A549 (cell line): ENCODE data around the gene SNX10. TPM values are rescaled to one million over a fixed set of nuclear protein-coding genes. Genes with fewer than 3 reads are reported as not detected.

ENCODE experiments used
- ATAC-seq, 2 experiments: fragments of 200-7000 bp in 1 of 2; fragments of >200 bp in 1 of 2; cut with Nextera tagmentation in 1 of 2; cut with Tn5 transposase in 1 of 2; 3 replicates each; pipeline versions ENCODE4 v1.8.0 to v1.9.1; 2018 to 2020; ENCODE audit warnings: mild to moderate bottlenecking in 1 of 2, moderate library complexity in 1 of 2
- CTCF ChIA-PET: fragments of 300-600 bp; sonication (Branson Sonifier 250); formaldehyde crosslinking; extraction: SDS; loops from one replicate; lab custom pipeline; 2021; ENCODE audit warnings: antibody characterized with exemption, inconsistent platforms; lab: Yijun Ruan, JAX
- POLR2A ChIA-PET: fragments of 350-600 bp; formaldehyde crosslinking; extraction: SDS; loops from one replicate; lab custom pipeline; 2021; ENCODE audit warnings: antibody characterized with exemption, inconsistent platforms; lab: Yijun Ruan, JAX
- DNase-seq, 2 experiments: peaks; one replicate each; pipeline versions ENCODE4 v3.0.0 to v3.0.0-alpha.2; 2011 to 2016; ENCODE audit warnings: low read depth in 1 of 2, low spot score in 1 of 2
- FAIRE-seq: peaks from 2 replicates; lab custom pipeline; 2011; peaks lifted over from hg19 to GRCh38; lab: Jason Lieb, UNC
- H3K27ac ChIP-seq, 2 experiments: fragments of >200 bp; sonication (Bioruptor Twin); formaldehyde crosslinking; 3 replicates each; pipeline ENCODE4 v1.5.1; 2016 to 2017
- H3K4me1 ChIP-seq: fragments of >200 bp; sonication (Bioruptor Twin); formaldehyde crosslinking; 3 replicates; pipeline ENCODE4 v1.6.1; 2016
- H3K4me2 ChIP-seq: fragments of >200 bp; sonication (Bioruptor Twin); formaldehyde crosslinking; 3 replicates; pipeline ENCODE4 v1.6.1; 2016
- H3K4me3 ChIP-seq: fragments of >200 bp; sonication (Bioruptor Twin); formaldehyde crosslinking; 3 replicates; pipeline ENCODE4 v1.5.1; 2016
- H3K9me3 ChIP-seq: fragments of >200 bp; sonication (Bioruptor Twin); formaldehyde crosslinking; 3 replicates; pipeline ENCODE4 v1.6.1; 2016
- ATOH8 ChIP-seq: fragments of 250-450 bp; sonication (Bioruptor Pico); IDR thresholded peaks from 2 replicates; pipeline ENCODE4 v1.5.0; 2020; ENCODE audit warnings: low read depth, mild to moderate bottlenecking, moderate library complexity
- BCL3 ChIP-seq: fragments of >200 bp; sonication (Bioruptor Twin); formaldehyde crosslinking; IDR thresholded peaks from 3 replicates; pipeline ENCODE4 v1.6.1; 2016
- CBX2 ChIP-seq: fragments of 200-600 bp; sonication (generic); IDR thresholded peaks from 2 replicates; pipeline ENCODE4 v1.6.1; 2016; ENCODE audit warnings: low read depth, mild to moderate bottlenecking, borderline replicate concordance
- CEBPB ChIP-seq, 2 experiments: fragments of >200 bp in 1 of 2; sonication (Bioruptor Twin) in 1 of 2; formaldehyde crosslinking in 1 of 2; IDR thresholded peaks; 2 replicates each; pipeline ENCODE4 v1.6.1; 2012 to 2016
- E2F6 ChIP-seq: IDR thresholded peaks from 2 replicates; pipeline ENCODE4 v1.6.1; 2012; ENCODE audit warnings: low read depth, borderline replicate concordance
- EHMT2 ChIP-seq: fragments of 200-600 bp; sonication (generic); IDR thresholded peaks from 2 replicates; pipeline ENCODE4 v1.6.1; 2016; ENCODE audit warnings: antibody characterized with exemption, low read depth, mild to moderate bottlenecking, moderate library complexity
- ESRRA ChIP-seq: fragments of 150-350 bp; IDR thresholded peaks from 2 replicates; pipeline ENCODE4 v1.6.1; 2014; ENCODE audit warnings: mild to moderate bottlenecking, low read length, borderline replicate concordance
- FOSL2 ChIP-seq, 2 experiments: fragments of 450-650 bp in 1 of 2; fragments of >200 bp in 1 of 2; sonication (Bioruptor Twin) in 1 of 2; formaldehyde crosslinking; IDR thresholded peaks; 2 replicates each; pipeline versions ENCODE4 v1.5.0 to v1.6.1; 2016 to 2020; ENCODE audit warnings: mild to moderate bottlenecking in 1 of 2, moderate library complexity in 1 of 2
- FOXS1 ChIP-seq: fragments of 250-450 bp; sonication (Bioruptor Pico); IDR thresholded peaks from 2 replicates; pipeline ENCODE4 v1.5.0; 2020; ENCODE audit warnings: mild to moderate bottlenecking, moderate library complexity
- HES2 ChIP-seq: fragments of >200 bp; sonication (Bioruptor Twin); formaldehyde crosslinking; IDR thresholded peaks from 2 replicates; pipeline ENCODE4 v1.6.1; 2016
- HEYL ChIP-seq: fragments of 250-450 bp; sonication (Bioruptor Pico); IDR thresholded peaks from 2 replicates; pipeline ENCODE4 v1.8.0; 2021; ENCODE audit warnings: mild to moderate bottlenecking, moderate library complexity
- HMGXB4 ChIP-seq: fragments of 250-450 bp; sonication (Bioruptor Pico); IDR thresholded peaks from 2 replicates; pipeline ENCODE4 v1.5.0; 2021; ENCODE audit warnings: mild to moderate bottlenecking, moderate library complexity, borderline replicate concordance
- HOXA7 ChIP-seq: fragments of 250-450 bp; sonication (Bioruptor Pico); IDR thresholded peaks from 2 replicates; pipeline ENCODE4 v1.5.0; 2020; ENCODE audit warnings: mild to moderate bottlenecking, moderate library complexity
- JUNB ChIP-seq: fragments of >200 bp; sonication (Bioruptor Twin); formaldehyde crosslinking; IDR thresholded peaks from 2 replicates; pipeline ENCODE4 v1.6.1; 2016
- KDM1A ChIP-seq: fragments of 200-600 bp; sonication (generic); IDR thresholded peaks from 2 replicates; pipeline ENCODE4 v1.6.1; 2016; ENCODE audit warnings: low read depth, mild to moderate bottlenecking
- KDM5A ChIP-seq: fragments of 200-600 bp; sonication (generic); IDR thresholded peaks from 2 replicates; pipeline ENCODE4 v1.6.1; 2016; ENCODE audit warnings: antibody characterized with exemption, mild to moderate bottlenecking
- MYC ChIP-seq: IDR thresholded peaks from 2 replicates; pipeline ENCODE4 v1.6.1; 2012; ENCODE audit warnings: mild to moderate bottlenecking, inconsistent platforms, low read length, improper control_type of control experiment, borderline replicate concordance
- NFE2L2 ChIP-seq: fragments of 150-350 bp; conservative IDR thresholded peaks from 2 replicates; pipeline ENCODE4 v1.6.1; 2014; ENCODE audit warnings: low read length
- PHF8 ChIP-seq: fragments of 200-600 bp; sonication (generic); IDR thresholded peaks from 2 replicates; pipeline ENCODE4 v1.6.1; 2016; ENCODE audit warnings: low read depth, mild to moderate bottlenecking, antibody characterized with exemption, moderate library complexity, borderline replicate concordance
- POLR2A ChIP-seq: IDR thresholded peaks from 2 replicates; pipeline ENCODE4 v1.6.1; 2012; ENCODE audit warnings: mild to moderate bottlenecking, low read length
- POLR2AphosphoS2 ChIP-seq: conservative IDR thresholded peaks from 2 replicates; pipeline ENCODE4 v1.6.1; 2012; ENCODE audit warnings: low read length, improper control_type of control experiment, inconsistent platforms
- RARB ChIP-seq: fragments of 250-450 bp; sonication (Bioruptor Pico); IDR thresholded peaks from 2 replicates; pipeline ENCODE4 v1.8.0; 2021; ENCODE audit warnings: mild to moderate bottlenecking, moderate library complexity
- RCOR1 ChIP-seq: fragments of 150-350 bp; IDR thresholded peaks from 2 replicates; pipeline ENCODE4 v1.6.1; 2014; ENCODE audit warnings: antibody characterized with exemption, low read length, low read depth
- SREBF2 ChIP-seq: fragments of 450-650 bp; IDR thresholded peaks from 2 replicates; pipeline ENCODE4 v1.6.1; 2014; ENCODE audit warnings: mild to moderate bottlenecking, moderate library complexity
- TP53 ChIP-seq: fragments of 250-450 bp; sonication (Bioruptor Pico); IDR thresholded peaks from 2 replicates; pipeline ENCODE4 v1.5.0; 2021; ENCODE audit warnings: mild to moderate bottlenecking, moderate library complexity
- ZC3H11A ChIP-seq: fragments of 450-650 bp; IDR thresholded peaks from 2 replicates; pipeline ENCODE4 v1.6.1; 2014; ENCODE audit warnings: antibody characterized with exemption, mild to moderate bottlenecking
- ZFP36 ChIP-seq: fragments of 450-650 bp; IDR thresholded peaks from 2 replicates; pipeline ENCODE4 v1.6.1; 2014; ENCODE audit warnings: borderline replicate concordance; ENCODE audit not compliant: partially characterized antibody
- WGBS: methylation state at CpG from one replicate; pipeline ENCODE4 v1.1.6; 2017; ENCODE audit errors: missing lambda C conversion rate; 5-methylcytosine and 5-hydroxymethylcytosine counted together
- polyA plus RNA-seq, 4 experiments: library from polyadenylated mRNA; depleted of rRNA in 3 of 4; stranded (reverse); fragments of >200 nt; fragmentation: RNase III in 1 of 4; extraction: RNeasy Plus Mini Kit Qiagen cat#74134 plus additional on column Dnase treatment in 1 of 4; gene quantifications; 2 replicates in 3 of 4; 3 replicates in 1 of 4; pipeline ENCODE4 v1.2.3, GENCODE V29; 2011 to 2017

The SNX10 gene
- polyA plus RNA-seq, 2 of the 4 experiments (the other 2 are of a cell fraction): 4.5 to 12.6 TPM

GRCh38 chr7:26337232-26337865 is 45.7 kb downstream of the SNX10 start:
- WGBS: 88% methylated on average over 2 of the region's 2 CpGs
- ChIA-PET CTCF (no interaction called here), POLR2A (no interaction called here)
- Histone ChIP-seq H3K4me3 (no peak overlapping the region), H3K4me1 (no peaks in the 10 kb centered on the region), H3K27ac (no peak overlapping the region), H3K4me2 (no peak overlapping the region), H3K9me3 (no peaks in the 10 kb centered on the region)
- no peak for FAIRE-seq
- TF ChIP-seq CEBPB (IDR thresholded peaks at IDR 0.05) (no peak), KDM5A (no peak), HEYL (no peak), JUNB (no peak), PHF8 (no peak), CBX2 (no peak), TP53 (no peak), ZFP36 (no peak), ZC3H11A (no peak), RCOR1 (no peak), POLR2A (no peak), POLR2AphosphoS2 (no peak)
- DNase-seq: no peak
- no peak for ATAC-seq

GRCh38 chr7:26340476-26341018 is 48.9 kb downstream of the SNX10 start:
- ATAC-seq: no peak

GRCh38 chr7:26343320-26343832 is 51.7 kb downstream of the SNX10 start:
- ATAC-seq (no peak), DNase-seq (no peak), FAIRE-seq (no peak)
- WGBS: 84% methylated on average over 10 of the region's 10 CpGs
- Histone ChIP-seq H3K9me3 (no peaks in the 10 kb centered on the region), H3K4me2 (no peak overlapping the region), H3K4me1 (0 out of 3 replicates have a peak, but pooled peaks cover 5% of the 10 kb centered on the region), H3K4me3 (no peak overlapping the region), H3K27ac (no peak overlapping the region)
- ChIA-PET CTCF (interaction anchor here (2.4 kb wide), 1 partner anchor 26 kb away, joined by 8 read pairs; no protein-coding TSS in a partner anchor), POLR2A (no interaction called here)
- TF ChIP-seq BCL3 (no peak), HMGXB4 (CRISPR knock-in tag) (no peak), POLR2AphosphoS2 (no peak), RARB (no peak), HOXA7 (CRISPR knock-in tag) (no peak), RCOR1 (no peak), NFE2L2 (no peak), ATOH8 (CRISPR knock-in tag) (no peak), EHMT2 (no peak), ZC3H11A (no peak), FOXS1 (CRISPR knock-in tag) (no peak), HEYL (no peak), KDM1A (no peak)

More at GRCh38 chr7:26340476-26341018, 48.9 kb downstream of the SNX10 start:
- POLR2A ChIA-PET: no interaction called here
- FAIRE-seq: no peak
- H3K9me3 ChIP-seq: no peaks in the 10 kb centered on the region
- H3K27ac ChIP-seq: no peak overlapping the region
- no peaks in the 10 kb centered on the region for H3K4me1 ChIP-seq
- TF ChIP-seq TP53 (no peak), SREBF2 (no peak), ATOH8 (CRISPR knock-in tag) (no peak), MYC (no peak), EHMT2 (no peak), ESRRA (no peak), KDM1A (no peak), E2F6 (no peak), FOSL2 (IDR thresholded peaks at IDR 0.05) (no peak), FOSL2 (CRISPR knock-in tag; IDR thresholded peaks at IDR 0.05) (no peak), HES2 (no peak)
- TF ChIP-seq, all 56 proteins: peak for 0
- no peak overlapping the region for H3K4me2 ChIP-seq
- DNase-seq: no peak
- CTCF ChIA-PET: interaction anchor here (1.5 kb wide), 1 partner anchor 19 kb away, joined by 3 read pairs; no protein-coding TSS in a partner anchor
- WGBS: 64% methylated on average over 6 of the region's 6 CpGs
- H3K4me3 ChIP-seq: no peak overlapping the region
